Measurements from ENCODE around the gene ITGB1BP1. TPM values are rescaled to one million over a fixed set of nuclear protein-coding genes. Genes with fewer than 3 reads are reported as not detected.

ITGB1BP1 gene
- total RNA-seq, 4 donors from 2014 or later, result 92.2 to 183 (median 143) TPM

DNA sequence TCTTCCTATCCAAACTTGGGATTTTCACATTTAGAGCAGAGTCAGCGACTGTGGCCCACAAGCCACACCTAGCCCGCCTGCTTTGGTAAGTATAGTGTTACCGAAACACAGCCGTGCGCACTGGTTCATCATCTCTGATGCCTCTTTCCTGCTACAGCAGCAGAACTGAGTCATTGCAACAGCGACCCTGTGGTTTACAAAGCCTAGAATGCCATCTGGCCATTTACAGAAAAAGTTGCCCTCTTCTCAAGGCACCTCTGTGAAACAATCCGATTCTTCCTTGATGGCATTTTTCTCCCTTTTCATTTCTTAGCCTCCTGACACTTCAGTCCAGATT is 40.3 kb upstream of the ITGB1BP1 start:
- TF ChIP-seq, protein P1, sequence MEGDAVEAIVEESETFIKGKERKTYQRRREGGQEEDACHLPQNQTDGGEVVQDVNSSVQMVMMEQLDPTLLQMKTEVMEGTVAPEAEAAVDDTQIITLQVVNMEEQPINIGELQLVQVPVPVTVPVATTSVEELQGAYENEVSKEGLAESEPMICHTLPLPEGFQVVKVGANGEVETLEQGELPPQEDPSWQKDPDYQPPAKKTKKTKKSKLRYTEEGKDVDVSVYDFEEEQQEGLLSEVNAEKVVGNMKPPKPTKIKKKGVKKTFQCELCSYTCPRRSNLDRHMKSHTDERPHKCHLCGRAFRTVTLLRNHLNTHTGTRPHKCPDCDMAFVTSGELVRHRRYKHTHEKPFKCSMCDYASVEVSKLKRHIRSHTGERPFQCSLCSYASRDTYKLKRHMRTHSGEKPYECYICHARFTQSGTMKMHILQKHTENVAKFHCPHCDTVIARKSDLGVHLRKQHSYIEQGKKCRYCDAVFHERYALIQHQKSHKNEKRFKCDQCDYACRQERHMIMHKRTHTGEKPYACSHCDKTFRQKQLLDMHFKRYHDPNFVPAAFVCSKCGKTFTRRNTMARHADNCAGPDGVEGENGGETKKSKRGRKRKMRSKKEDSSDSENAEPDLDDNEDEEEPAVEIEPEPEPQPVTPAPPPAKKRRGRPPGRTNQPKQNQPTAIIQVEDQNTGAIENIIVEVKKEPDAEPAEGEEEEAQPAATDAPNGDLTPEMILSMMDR (IDR thresholded peaks at IDR 0.05), result no peak
- no peak for ATAC-seq (ENCODE audit: low FRiP score)

DNA sequence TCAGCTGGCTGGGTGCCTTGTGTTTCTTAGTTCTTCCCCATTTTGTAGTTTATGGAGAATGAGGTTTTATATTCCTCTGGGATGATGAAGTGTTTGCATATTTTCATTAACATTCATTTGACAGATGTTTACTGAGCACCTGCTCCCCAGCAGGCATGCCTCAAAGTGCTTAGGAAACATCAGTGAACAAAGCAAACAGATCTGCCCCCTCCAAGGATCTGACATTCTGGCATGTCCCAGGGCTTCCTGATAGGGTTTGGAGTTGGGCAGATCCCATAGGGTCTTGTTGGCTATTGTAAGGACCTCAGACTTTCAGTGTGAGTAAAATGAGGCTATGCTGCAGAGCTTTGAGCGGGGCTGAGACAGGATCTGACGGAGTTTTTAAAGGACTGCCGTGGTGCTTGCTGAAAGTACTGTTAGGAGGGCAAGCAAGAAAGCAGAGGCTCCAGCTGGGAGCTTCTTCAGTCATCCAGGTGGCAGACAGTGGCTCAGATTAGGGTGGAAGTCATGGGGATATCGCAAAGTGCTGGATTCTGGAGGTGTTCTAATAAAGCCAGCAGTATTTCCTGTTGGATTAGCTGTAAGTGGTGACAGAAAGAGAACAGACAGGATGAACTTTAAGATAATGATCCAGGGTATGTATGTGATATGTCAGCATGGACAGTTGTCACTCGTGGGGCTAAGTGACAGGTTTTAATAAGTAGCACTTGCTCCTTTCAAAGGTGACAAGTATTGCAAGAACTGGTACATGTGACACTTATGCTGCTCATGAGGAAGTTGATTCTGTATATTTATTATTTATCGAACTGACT is 39.8 kb upstream of the ITGB1BP1 start:
- ATAC-seq (ENCODE audit: low FRiP score) (no peak), DNase-seq (ENCODE audit: low spot score) (no peak)
- TF ChIP-seq, protein P1 (IDR thresholded peaks at IDR 0.05), result no peak

More for the DNA sequence above, 40.3 kb upstream of the ITGB1BP1 start:
- DNase-seq (ENCODE audit: low spot score), result no peak

DNA sequence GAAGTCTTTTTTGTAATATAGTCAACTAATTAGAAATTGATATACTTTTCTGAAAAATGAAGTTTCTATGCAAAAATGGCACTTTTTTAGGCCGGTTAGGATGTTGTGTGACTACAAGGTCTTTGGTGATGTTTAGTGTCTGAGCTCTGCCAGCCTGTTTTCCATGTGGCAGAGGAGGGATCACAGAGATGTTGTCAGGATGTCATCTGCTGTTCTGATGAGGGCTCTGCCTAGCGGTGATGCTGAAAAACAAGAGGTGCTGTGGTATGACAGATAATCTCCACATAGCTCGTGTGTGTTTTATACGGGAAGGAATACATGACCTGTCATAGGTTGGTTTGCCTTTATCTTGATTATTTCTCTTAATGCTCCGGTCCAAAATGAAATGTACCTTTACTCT is 39.0 kb upstream of the ITGB1BP1 start:
- no peak for ATAC-seq (ENCODE audit: low FRiP score)
- DNase-seq (ENCODE audit: low spot score), result no peak
- TF ChIP-seq, protein P1 (IDR thresholded peaks at IDR 0.05), result no peak

DNA sequence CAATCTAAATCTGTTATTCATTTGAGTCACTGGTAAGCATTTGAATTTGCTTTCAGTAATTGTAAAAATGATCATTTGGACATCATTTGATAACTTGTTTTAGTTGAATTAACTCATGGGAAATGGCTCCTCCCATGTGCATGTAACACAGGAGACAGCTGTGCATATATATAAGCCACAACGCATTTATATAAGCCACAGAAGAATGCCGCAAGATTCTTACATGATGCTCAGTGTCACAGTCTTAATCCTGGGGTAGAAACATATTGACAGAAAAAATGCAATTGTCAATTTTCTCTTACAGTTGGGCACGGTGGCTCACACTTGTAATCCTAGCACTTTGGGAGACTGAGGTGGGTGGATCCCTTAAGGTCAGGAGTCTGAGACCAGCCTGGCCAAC is 37.8 kb upstream of the ITGB1BP1 start:
- DNase-seq (ENCODE audit: low spot score), result no peak
- ATAC-seq (ENCODE audit: low FRiP score), result no peak
- TF ChIP-seq, protein P1 (IDR thresholded peaks at IDR 0.05), result no peak

DNA sequence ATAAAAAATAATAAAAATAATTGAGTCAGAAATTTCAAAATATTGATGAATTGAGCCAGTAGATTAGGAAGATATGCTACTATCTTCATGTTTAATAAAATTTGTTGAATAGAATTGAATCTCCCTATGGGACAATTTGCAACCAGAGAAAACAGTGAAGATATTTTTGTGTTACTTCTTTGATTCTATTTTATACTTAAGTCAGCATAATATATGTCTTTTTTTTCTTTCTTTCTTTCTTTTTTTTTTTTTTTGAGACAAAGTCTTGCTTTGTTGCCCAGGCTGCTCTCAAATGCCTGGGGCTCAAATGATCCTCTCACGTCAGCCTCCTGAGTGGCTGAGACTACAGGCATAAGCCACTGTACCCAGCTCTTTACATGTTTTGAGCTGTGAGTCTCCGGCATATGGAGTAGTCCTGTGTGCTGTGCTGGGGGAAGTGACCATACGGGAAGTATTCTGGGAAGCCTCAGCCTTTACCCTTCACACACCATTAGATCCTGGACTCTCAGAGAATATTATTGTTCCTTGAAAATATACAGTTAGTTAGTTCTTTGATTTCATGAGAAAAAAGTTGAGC is 37.2 kb upstream of the ITGB1BP1 start:
- TF ChIP-seq, protein P1 (IDR thresholded peaks at IDR 0.05), result no peak
- no peak for ATAC-seq (ENCODE audit: low FRiP score)

DNA sequence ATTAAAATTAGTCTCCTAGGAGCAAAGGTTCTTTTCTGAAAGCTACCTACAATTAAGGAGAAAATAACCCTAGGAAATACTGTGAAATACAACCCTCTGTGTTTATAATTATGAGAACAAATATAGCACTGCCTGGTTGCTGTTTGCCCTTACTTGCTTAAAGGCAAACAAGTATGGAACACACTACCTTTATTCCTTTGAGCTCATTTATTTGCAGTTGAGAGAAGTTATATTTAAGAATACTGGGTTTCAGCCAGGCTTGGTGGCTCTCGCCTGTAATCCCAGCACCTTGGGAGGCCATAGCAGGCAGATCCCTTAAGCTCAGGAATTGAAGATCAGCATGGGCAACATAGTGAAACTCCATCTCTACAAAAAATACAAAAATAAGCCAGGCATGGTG is 27.9 kb upstream of the ITGB1BP1 start:
- no peak for ATAC-seq (ENCODE audit: low FRiP score)
- DNase-seq (ENCODE audit: low spot score), result no peak
- TF ChIP-seq, protein P1 (IDR thresholded peaks at IDR 0.05), result no peak

More for the DNA sequence above, 37.2 kb upstream of the ITGB1BP1 start:
- DNase-seq (ENCODE audit: low spot score), result no peak

DNA sequence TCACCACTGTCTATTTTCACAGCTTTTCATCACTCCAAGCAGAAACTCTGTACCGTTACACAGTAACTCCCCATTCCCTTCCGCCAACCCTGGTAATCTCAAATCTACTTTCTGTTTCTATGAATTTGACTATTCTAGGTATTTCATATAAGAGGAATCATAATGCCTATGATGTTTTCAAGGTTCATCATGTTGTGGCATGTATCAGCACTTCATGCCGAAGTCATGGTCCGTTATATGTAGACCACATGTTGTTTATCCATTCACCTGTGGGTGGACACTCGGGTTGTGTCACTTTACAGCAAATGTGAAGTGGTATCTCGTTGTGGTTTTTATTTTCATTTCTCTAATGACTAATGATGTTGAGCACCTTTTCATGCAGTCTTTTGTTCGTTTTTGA is 21.8 kb upstream of the ITGB1BP1 start:
- DNase-seq (ENCODE audit: low spot score), result no peak
- TF ChIP-seq, protein P1 (IDR thresholded peaks at IDR 0.05), result no peak
- no peak for ATAC-seq (ENCODE audit: low FRiP score)
